ENCODE data around the gene CXXC1.

- TF ChIP-seq CTCF (conservative IDR thresholded peaks at IDR 0.05 in 1 of 2, IDR thresholded peaks at IDR 0.05 in 1 of 2; ENCODE audit: low read depth in 1 of 2, low read length in 2 of 2) (no peak), EZH2 (IDR thresholded peaks at IDR 0.05; ENCODE audit: low read length, missing control alignments) (no peak)
Measured at GRCh38 chr18:50289108-50289443, 1.6 kb upstream of the CXXC1 start.

All from fibroblast of lung (primary cell).